HEK293 (cell line): ENCODE data around the gene SOCS1.

Source experiments
- BCL11B ChIP-seq: fragments of 450-650 bp; formaldehyde crosslinking; IDR thresholded peaks from 2 replicates; pipeline ENCODE4 v1.5.1; 2016; ENCODE audit warnings: low read depth, missing biosample characterization, missing genetic modification characterization
- GLIS2 ChIP-seq: fragments of 450-650 bp; formaldehyde crosslinking; IDR thresholded peaks from 2 replicates; pipeline ENCODE4 v1.5.1; 2016; ENCODE audit warnings: missing biosample characterization, missing genetic modification characterization
- HOXD13 ChIP-seq: sonication (generic); formaldehyde crosslinking; IDR thresholded peaks from 2 replicates; pipeline ENCODE4 v1.8.0; 2022; ENCODE audit warnings: missing genetic modification reagents, borderline replicate concordance
- INSM2 ChIP-seq: fragments of 450-650 bp; formaldehyde crosslinking; IDR thresholded peaks from 2 replicates; pipeline ENCODE4 v1.5.1; 2016; ENCODE audit warnings: missing biosample characterization, missing genetic modification characterization
- KLF1 ChIP-seq: fragments of 450-650 bp; formaldehyde crosslinking; IDR thresholded peaks from 2 replicates; pipeline ENCODE4 v1.5.1; 2016; ENCODE audit warnings: missing biosample characterization, missing genetic modification characterization
- OVOL3 ChIP-seq: fragments of 450-650 bp; formaldehyde crosslinking; IDR thresholded peaks from 2 replicates; pipeline ENCODE4 v1.5.1; 2016; ENCODE audit warnings: missing biosample characterization, missing genetic modification characterization
- REST ChIP-seq: fragments of 450-650 bp; formaldehyde crosslinking; IDR thresholded peaks from 2 replicates; pipeline ENCODE4 v1.5.1; 2016; ENCODE audit warnings: missing biosample characterization, missing genetic modification characterization
- YY1 ChIP-seq: fragments of 450-650 bp; formaldehyde crosslinking; IDR thresholded peaks from 2 replicates; pipeline ENCODE4 v1.5.1; 2018; ENCODE audit warnings: missing biosample characterization, missing genetic modification characterization
- YY2 ChIP-seq: fragments of 450-650 bp; formaldehyde crosslinking; IDR thresholded peaks from 2 replicates; pipeline ENCODE4 v1.5.1; 2016; ENCODE audit warnings: missing biosample characterization, missing genetic modification characterization
- ZBTB11 ChIP-seq: fragments of 450-650 bp; formaldehyde crosslinking; conservative IDR thresholded peaks from 2 replicates; pipeline ENCODE4 v1.5.1; 2016; ENCODE audit warnings: low read depth, missing biosample characterization, missing genetic modification characterization
- ZBTB21 ChIP-seq: fragments of 450-650 bp; formaldehyde crosslinking; IDR thresholded peaks from 2 replicates; pipeline ENCODE4 v1.5.1; 2017; ENCODE audit warnings: missing biosample characterization, missing genetic modification characterization
- ZFHX2 ChIP-seq: fragments of 450-650 bp; formaldehyde crosslinking; conservative IDR thresholded peaks from 2 replicates; pipeline ENCODE4 v1.5.1; 2016; ENCODE audit warnings: missing biosample characterization, missing genetic modification characterization
- ZNF138 ChIP-seq: fragments of 450-650 bp; formaldehyde crosslinking; IDR thresholded peaks from 2 replicates; pipeline ENCODE4 v1.5.1; 2016; ENCODE audit warnings: missing biosample characterization, missing genetic modification characterization, borderline replicate concordance
- ZNF155 ChIP-seq: fragments of 450-650 bp; formaldehyde crosslinking; IDR thresholded peaks from 2 replicates; pipeline ENCODE4 v1.5.1; 2016; ENCODE audit warnings: missing biosample characterization, missing genetic modification characterization
- ZNF157 ChIP-seq: fragments of 450-650 bp; formaldehyde crosslinking; IDR thresholded peaks from 2 replicates; pipeline ENCODE4 v1.5.1; 2016; ENCODE audit warnings: missing biosample characterization, missing genetic modification characterization
- ZNF302 ChIP-seq: fragments of 450-650 bp; formaldehyde crosslinking; IDR thresholded peaks from 2 replicates; pipeline ENCODE4 v1.5.1; 2016; ENCODE audit warnings: missing biosample characterization, missing genetic modification characterization, low read depth
- ZNF341 ChIP-seq: fragments of 450-650 bp; formaldehyde crosslinking; IDR thresholded peaks from 2 replicates; pipeline ENCODE4; 2016; ENCODE audit warnings: low read depth, missing biosample characterization, missing genetic modification characterization
- ZNF37A ChIP-seq: fragments of 450-650 bp; IDR thresholded peaks from 2 replicates; pipeline ENCODE4 v1.5.1; 2018; ENCODE audit warnings: missing biosample characterization, missing genetic modification characterization
- ZNF391 ChIP-seq: fragments of 450-650 bp; formaldehyde crosslinking; IDR thresholded peaks from 2 replicates; pipeline ENCODE4 v1.5.1; 2016; ENCODE audit warnings: low read depth, missing biosample characterization, missing genetic modification characterization, borderline replicate concordance
- ZNF426 ChIP-seq: fragments of 450-650 bp; formaldehyde crosslinking; IDR thresholded peaks from 2 replicates; pipeline ENCODE4 v1.5.1; 2017; ENCODE audit warnings: missing biosample characterization, missing genetic modification characterization, mild to moderate bottlenecking, inconsistent platforms, moderate library complexity
- ZNF488 ChIP-seq: fragments of 450-650 bp; formaldehyde crosslinking; IDR thresholded peaks from 2 replicates; pipeline ENCODE4 v1.5.1; 2016; ENCODE audit warnings: missing biosample characterization, missing genetic modification characterization
- ZNF549 ChIP-seq: fragments of 450-650 bp; IDR thresholded peaks from 2 replicates; pipeline ENCODE4 v1.5.1; 2018; ENCODE audit warnings: missing biosample characterization, missing genetic modification characterization, mild to moderate bottlenecking, inconsistent platforms, moderate library complexity
- ZNF600 ChIP-seq: fragments of 450-650 bp; formaldehyde crosslinking; IDR thresholded peaks from 2 replicates; pipeline ENCODE4 v1.5.1; 2016; ENCODE audit warnings: missing biosample characterization, missing genetic modification characterization
- ZNF610 ChIP-seq: fragments of 450-650 bp; formaldehyde crosslinking; IDR thresholded peaks from 2 replicates; pipeline ENCODE4 v1.5.1; 2016; ENCODE audit warnings: missing biosample characterization, missing genetic modification characterization, borderline replicate concordance
- ZNF645 ChIP-seq: fragments of 450-650 bp; formaldehyde crosslinking; IDR thresholded peaks from 2 replicates; pipeline ENCODE4; 2016; ENCODE audit warnings: missing biosample characterization, missing genetic modification characterization
- ZNF658 ChIP-seq: fragments of 450-650 bp; formaldehyde crosslinking; IDR thresholded peaks from 2 replicates; pipeline ENCODE4; 2016; ENCODE audit warnings: missing biosample characterization, missing genetic modification characterization
- ZSCAN5A ChIP-seq: fragments of 450-650 bp; formaldehyde crosslinking; IDR thresholded peaks from 2 replicates; pipeline ENCODE4 v1.5.1; 2016; ENCODE audit warnings: missing biosample characterization, missing genetic modification characterization
- ZXDB ChIP-seq: fragments of 450-650 bp; formaldehyde crosslinking; IDR thresholded peaks from 2 replicates; pipeline ENCODE4 v1.5.1; 2016; ENCODE audit warnings: missing biosample characterization, missing genetic modification characterization

Gene SOCS1

GRCh38 chr16:11254913-11255736 lies 879 bp downstream of the SOCS1 start (continued):
- TF ChIP-seq ZNF157 (no peak), ZXDB (tag by site-specific recombination) (no peak), INSM2 (no peak), ZNF600 (no peak), ZNF341 (tag by site-specific recombination) (peak; percentile 76; the same call in 1 of the 2 replicates), OVOL3 (tag by site-specific recombination) (no peak), GLIS2 (tag by site-specific recombination) (peak; percentile 74; the same call in 1 of the 2 replicates), ZNF488 (tag by site-specific recombination) (no peak), ZBTB21 (no peak), ZNF658 (tag by site-specific recombination) (no peak), ZFHX2 (tag by site-specific recombination) (peak; percentile 15; the same call in 1 of the 2 replicates), YY1 (tag by site-specific recombination) (no peak), REST (tag by site-specific recombination) (no peak), ZNF645 (tag by site-specific recombination) (no peak), ZNF155 (tag by site-specific recombination) (no peak), ZBTB11 (tag by site-specific recombination) (no peak; the same call in 1 of the 2 replicates), ZNF549 (tag by site-specific recombination) (no peak), ZSCAN5A (tag by site-specific recombination) (peak; percentile 53; the same call in 1 of the 2 replicates), ZNF610 (no peak), ZNF138 (tag by site-specific recombination) (no peak), YY2 (no peak), KLF1 (tag by site-specific recombination) (no peak), ZNF391 (no peak), ZNF37A (no peak), HOXD13 (CRISPR knock-in tag) (no peak), BCL11B (tag by site-specific recombination) (0 out of 2 replicates have a peak, but pooled peaks have one; percentile 51), ZNF426 (tag by site-specific recombination) (no peak), ZNF302 (tag by site-specific recombination) (no peak)
